Measurements from ENCODE around the gene PORCN. TPM values are rescaled to one million over a fixed set of nuclear protein-coding genes. Genes with fewer than 3 reads are reported as not detected.
A peak's percentile ranks its signal among the peaks of the same experiment; 100 is the strongest.

PORCN gene
- total and polyA plus RNA-seq, 2 of the 13 experiments (the other 11 are each of a cell fraction or from before 2014, with no cell fraction given) = 3.9 to 5.8 TPM

- TF ChIP-seq ZFP90 (CRISPR knock-in tag; IDR thresholded peaks at IDR 0.05; ENCODE audit: borderline replicate concordance) (peak; percentile 75; the same call in 1 of the 2 replicates), SMC3 (IDR thresholded peaks at IDR 0.05; ENCODE audit: low read length) (peak; percentile 23; the same call in 1 of the 2 replicates), ZNF331 (CRISPR knock-in tag; IDR thresholded peaks at IDR 0.05) (no peak), RAD21 (CRISPR knock-in tag; IDR thresholded peaks at IDR 0.05) (peak; percentile 58), ZKSCAN5 (CRISPR knock-in tag; IDR thresholded peaks at IDR 0.05) (no peak)
Observed at GRCh38 chrX:48493890-48494364, 14.9 kb upstream of the PORCN start (continued).

- H3K27me3 ChIP-seq (ENCODE audit: control insufficient read depth in 1 of 2, insufficient read depth in 2 of 2, low read length in 2 of 2) = no peaks in the 10 kb centered on the region; a peak in 1 of 5 replicates
- no peak for DNase-seq (ENCODE audit: low spot score)
- no peaks in the 10 kb centered on the region for H3K36me3 ChIP-seq (replicated peaks in 1 of 2; ENCODE audit: control insufficient read depth in 1 of 2, insufficient read depth in 2 of 2, low read length in 2 of 2)
- H3K9ac ChIP-seq (ENCODE audit: insufficient read depth, low read depth, low read length) = no peak overlapping the region
- CTCF ChIA-PET (ENCODE audit: low intra/inter-chr PET ratio, low total read pairs) = no interaction called here
- H3K4me2 ChIP-seq (ENCODE audit: low read depth, low read length) = no peak overlapping the region
- BruUV-seq (replicated peaks) = no TSS peak
- POLR2A ChIA-PET = no interaction called here
- FAIRE-seq = no peak
- H3K27ac ChIP-seq (ENCODE audit: extremely low read length, insufficient read depth, low read length) = no peak overlapping the region
- no peaks in the 10 kb centered on the region for H3K9me3 ChIP-seq (ENCODE audit: low read length)
- H2AFZ ChIP-seq (ENCODE audit: low read length) = no peak overlapping the region
- intact Hi-C loops (cut with micrococcal nuclease; ENCODE audit: unreplicated experiment) (loop anchor here (10.0 kb wide), 1 partner anchor 412 kb away; no protein-coding TSS in a partner anchor), in situ Hi-C loops (cut with HindIII; ENCODE audit: extremely low pct_ligation_motif_present, low pct_unique_long_range_greater_than_20kb) (no loop called here)
- WGBS (ENCODE audit: low lambda C conversion rate) = 56% methylated on average over 4 of the region's 4 CpGs
- H3K79me2 ChIP-seq (ENCODE audit: insufficient read depth, low read length) = no peaks in the 10 kb centered on the region
- H4K20me1 ChIP-seq (ENCODE audit: insufficient read depth, low read length) = no peaks in the 10 kb centered on the region
- TF ChIP-seq NFYB (CRISPR knock-in tag; IDR thresholded peaks at IDR 0.05) = peak; percentile 15; the same call in 1 of the 2 replicates
- no peak for TF ChIP-seq NCOA1 (CRISPR knock-in tag; IDR thresholded peaks at IDR 0.05)
- H3K4me3 ChIP-seq (replicated peaks in 1 of 3; ENCODE audit: insufficient read depth in 1 of 3, low read depth in 2 of 3, low read length in 3 of 3) = no peak overlapping the region
- ATAC-seq = no peak
- peaks cover 26% of the 10 kb centered on the region for H3K4me1 ChIP-seq (ENCODE audit: insufficient read depth, low read length)
Observed at GRCh38 chrX:48496660-48497059, 12.1 kb upstream of the PORCN start.

GRCh38 chrX:48497871-48498270 lies 10.9 kb upstream of the PORCN start:
- in situ Hi-C loops (cut with HindIII; ENCODE audit: extremely low pct_ligation_motif_present, low pct_unique_long_range_greater_than_20kb) = no loop called here
- no TSS peak for BruUV-seq (replicated peaks)
- ATAC-seq (no peak), FAIRE-seq (no peak), DNase-seq (ENCODE audit: low spot score) (no peak)
- Histone ChIP-seq H3K9ac (ENCODE audit: insufficient read depth, low read depth, low read length) (no peak overlapping the region), H3K9me3 (ENCODE audit: low read length) (no peaks in the 10 kb centered on the region), H3K27ac (ENCODE audit: extremely low read length, insufficient read depth, low read length) (no peak overlapping the region), H2AFZ (ENCODE audit: low read length) (no peak overlapping the region), H3K4me2 (ENCODE audit: low read depth, low read length) (no peak overlapping the region), H3K27me3 (ENCODE audit: control insufficient read depth in 1 of 2, insufficient read depth in 2 of 2, low read length in 2 of 2) (no peaks in the 10 kb centered on the region; a peak in 1 of 5 replicates), H3K4me3 (replicated peaks in 1 of 3; ENCODE audit: insufficient read depth in 1 of 3, low read depth in 2 of 3, low read length in 3 of 3) (no peak overlapping the region), H3K4me1 (ENCODE audit: insufficient read depth, low read length) (peaks cover 26% of the 10 kb centered on the region), H4K20me1 (ENCODE audit: insufficient read depth, low read length) (no peaks in the 10 kb centered on the region), H3K79me2 (ENCODE audit: insufficient read depth, low read length) (no peaks in the 10 kb centered on the region), H3K36me3 (replicated peaks in 1 of 2; ENCODE audit: control insufficient read depth in 1 of 2, insufficient read depth in 2 of 2, low read length in 2 of 2) (no peaks in the 10 kb centered on the region)
- WGBS (ENCODE audit: low lambda C conversion rate) = 31% methylated on average over 2 of the region's 5 CpGs
- ChIA-PET CTCF (ENCODE audit: low intra/inter-chr PET ratio, low total read pairs) (no interaction called here), POLR2A (no interaction called here)
- intact Hi-C loops (cut with micrococcal nuclease; ENCODE audit: unreplicated experiment) = loop anchor here (10.0 kb wide), 1 partner anchor 413 kb away; no protein-coding TSS in a partner anchor
- no peak for TF ChIP-seq ZNF674 (CRISPR knock-in tag; IDR thresholded peaks at IDR 0.05; ENCODE audit: low read depth)
- TF ChIP-seq ZMYM3 (CRISPR knock-in tag; IDR thresholded peaks at IDR 0.05) = no peak
- TF ChIP-seq TRAFD1 (CRISPR knock-in tag; IDR thresholded peaks at IDR 0.05; ENCODE audit: borderline replicate concordance) = no peak
- no peak for TF ChIP-seq ZNF775 (CRISPR knock-in tag; IDR thresholded peaks at IDR 0.05; ENCODE audit: borderline replicate concordance)
- no peak for TF ChIP-seq RNF219 (CRISPR knock-in tag; IDR thresholded peaks at IDR 0.05)
- no peak for TF ChIP-seq ZSCAN12 (CRISPR knock-in tag; IDR thresholded peaks at IDR 0.05)
- no peak for TF ChIP-seq ZSCAN21 (CRISPR knock-in tag; IDR thresholded peaks at IDR 0.05; ENCODE audit: borderline replicate concordance)
- TF ChIP-seq KDM2A (CRISPR knock-in tag; IDR thresholded peaks at IDR 0.05; ENCODE audit: borderline replicate concordance, low read depth) = no peak

Data from HepG2 (cell line).